Large intestine (tissue), 3 donors: ENCODE measurements around the gene ADARB2. TPM values are rescaled to one million over a fixed set of nuclear protein-coding genes. Genes with fewer than 3 reads are reported as not detected.
"Not testable (repeated sequence)": the region's sequence is repeated elsewhere in the genome, so short reads cannot be mapped to it uniquely, and the experiment has no call there.

Source experiments
- DNase-seq, 2 donors: peaks; one replicate each; pipeline versions ENCODE4 v3.0.0 to v3.0.0-alpha.2; 2013
- H3K27ac ChIP-seq: one replicate; pipeline ENCODE4 v1.5.1; 2013; ENCODE audit warnings: low read length
- H3K27me3 ChIP-seq: 2 replicates; pipeline ENCODE4 v1.6.1; 2013; ENCODE audit warnings: low read length; ENCODE audit not compliant: control insufficient read depth, insufficient read depth
- H3K36me3 ChIP-seq: 2 replicates; pipeline ENCODE4 v1.6.1; 2013; ENCODE audit warnings: low read length; ENCODE audit not compliant: control insufficient read depth, insufficient read depth
- H3K4me1 ChIP-seq: one replicate; pipeline ENCODE4 v1.6.1; 2013; ENCODE audit warnings: low read length; ENCODE audit not compliant: control insufficient read depth, insufficient read depth
- H3K4me3 ChIP-seq: one replicate; pipeline ENCODE4 v1.5.1; 2013; ENCODE audit warnings: low read length
- H3K9me3 ChIP-seq: one replicate; pipeline ENCODE4 v1.6.1; 2013; ENCODE audit warnings: mild to moderate bottlenecking, low read depth, low read length, moderate library complexity; ENCODE audit not compliant: control insufficient read depth
- WGBS: methylation state at CpG from one replicate; pipeline ENCODE4 v1.1.5; 2013; ENCODE audit warnings: low lambda C conversion rate; ENCODE audit not compliant: insufficient coverage; 5-methylcytosine and 5-hydroxymethylcytosine counted together
- polyA plus RNA-seq: library from polyadenylated mRNA; unstranded; fragments of 120-200 nt; gene quantifications from one replicate; pipeline ENCODE4 v1.2.1, GENCODE V29; 2013

ADARB2 gene
- polyA plus RNA-seq, 1 donor, result 0.52 TPM

- H3K36me3 ChIP-seq, result no peaks in the 10 kb centered on the region
- no peaks in the 10 kb centered on the region for H3K4me1 ChIP-seq
- H3K27me3 ChIP-seq, result no peaks in the 10 kb centered on the region
- no peak overlapping the region for H3K4me3 ChIP-seq
- WGBS, result 94% methylated on average over 2 of the region's 2 CpGs
- H3K27ac ChIP-seq, result no peak overlapping the region
- peaks cover 10% of the 10 kb centered on the region for H3K9me3 ChIP-seq
- DNase-seq, result no peak
Measured at GRCh38 chr10:1444826-1445225, 292.5 kb downstream of the ADARB2 start.

GRCh38 chr10:1440897-1441296 lies 296.4 kb downstream of the ADARB2 start:
- no peaks in the 10 kb centered on the region for H3K4me1 ChIP-seq
- H3K27ac ChIP-seq, result no peak overlapping the region
- no peak overlapping the region for H3K4me3 ChIP-seq
- H3K27me3 ChIP-seq, result no peaks in the 10 kb centered on the region
- H3K36me3 ChIP-seq, result no peaks in the 10 kb centered on the region
- no peak for DNase-seq
- H3K9me3 ChIP-seq, result peaks cover 10% of the 10 kb centered on the region
- no CpG with 5 or more reads among the region's 2 CpGs for WGBS

- no peaks in the 10 kb centered on the region for H3K36me3 ChIP-seq
- no peak overlapping the region for H3K27ac ChIP-seq
- no peak for DNase-seq
- H3K4me3 ChIP-seq, result no peak overlapping the region
- no peaks in the 10 kb centered on the region for H3K4me1 ChIP-seq
- H3K27me3 ChIP-seq, result no peaks in the 10 kb centered on the region
- WGBS, result no CpG with 5 or more reads among the region's 22 CpGs
- H3K9me3 ChIP-seq, result peaks cover 4% of the 10 kb centered on the region
Measured at GRCh38 chr10:1434912-1435692, 302.2 kb downstream of the ADARB2 start.

DNA sequence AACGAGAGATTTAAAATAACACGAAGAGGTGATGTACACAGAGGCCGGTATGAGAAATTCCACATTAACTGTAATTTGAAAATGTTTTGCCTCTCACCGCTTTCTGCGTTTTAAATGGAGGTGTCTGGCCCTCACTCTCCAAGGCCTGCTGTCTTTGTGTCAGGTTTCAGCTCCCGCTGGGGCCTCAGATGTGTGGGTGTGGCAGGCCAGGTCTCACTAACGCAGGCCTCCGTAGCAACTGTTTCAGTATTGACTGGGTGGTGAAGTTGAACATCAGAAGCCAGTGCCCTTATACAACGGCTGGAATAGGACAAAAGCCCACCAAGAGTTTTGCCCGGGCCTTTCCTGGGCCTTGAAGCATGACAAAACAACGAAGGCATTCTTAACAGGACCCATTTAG lies 303.1 kb downstream of the ADARB2 start:
- WGBS, result 89% methylated on average over 3 of the region's 11 CpGs
- Histone ChIP-seq H3K36me3 (no peaks in the 10 kb centered on the region), H3K27me3 (no peaks in the 10 kb centered on the region), H3K4me1 (no peaks in the 10 kb centered on the region), H3K4me3 (no peak overlapping the region), H3K27ac (no peak overlapping the region), H3K9me3 (peaks cover 4% of the 10 kb centered on the region)
- no peak for DNase-seq

- Histone ChIP-seq H3K36me3 (no peaks in the 10 kb centered on the region), H3K4me3 (no peak overlapping the region), H3K9me3 (peaks cover 4% of the 10 kb centered on the region), H3K27me3 (no peaks in the 10 kb centered on the region), H3K4me1 (no peaks in the 10 kb centered on the region), H3K27ac (no peak overlapping the region)
- 80% methylated on average over 1 of the region's 3 CpGs for WGBS
- peak in 1 of 2 donors; percentile 20 for DNase-seq
Measured at GRCh38 chr10:1432161-1432560, 305.2 kb downstream of the ADARB2 start.

DNA sequence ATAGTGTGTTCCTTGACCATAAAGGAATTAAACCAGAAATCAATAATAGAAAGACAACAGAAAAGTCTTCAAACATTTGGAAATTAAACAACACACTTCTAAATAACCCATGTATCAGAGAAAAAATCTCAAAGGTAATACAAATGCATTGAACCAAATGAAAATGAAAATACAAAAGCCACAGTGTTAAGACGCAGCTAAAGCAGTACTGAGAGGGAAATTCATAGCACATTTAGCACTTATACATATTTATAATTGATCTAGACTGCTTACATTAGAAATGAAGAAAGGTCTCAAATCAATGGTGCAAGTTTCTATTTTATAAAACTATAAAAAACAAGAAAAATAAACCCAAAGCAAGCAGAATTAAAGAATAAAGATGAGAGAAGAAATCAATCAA lies 306.1 kb downstream of the ADARB2 start:
- H3K27ac ChIP-seq, result no peak overlapping the region

DNA sequence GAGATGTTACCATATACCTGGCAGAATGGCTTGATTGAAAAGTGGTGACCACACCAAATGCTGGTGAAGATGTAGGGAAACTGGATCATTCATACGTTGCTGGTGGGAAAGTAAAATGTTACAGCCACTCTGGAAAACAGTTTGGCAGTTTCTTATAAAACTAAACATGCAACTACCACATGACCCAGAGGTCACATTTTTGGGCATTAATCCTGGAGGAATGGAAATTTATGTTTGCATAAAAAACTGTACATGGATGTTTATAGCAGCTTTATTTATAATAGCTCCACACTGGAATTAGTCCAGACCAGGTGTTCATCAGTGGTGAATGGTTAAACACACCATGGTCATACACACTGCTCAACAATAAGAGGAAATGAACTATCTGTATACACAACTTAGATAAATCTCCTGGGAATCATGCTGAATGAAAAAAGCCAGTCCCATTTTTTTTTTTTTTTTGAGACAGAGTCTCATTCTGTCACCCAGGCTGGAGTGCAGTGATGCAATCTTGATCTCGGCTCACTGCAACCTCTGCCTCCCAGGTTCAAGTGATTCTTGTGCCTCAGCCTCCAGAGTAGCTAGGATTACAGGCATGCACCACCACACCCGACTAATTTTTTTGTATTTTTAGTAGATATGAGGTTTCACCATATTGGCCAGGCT lies 309.7 kb downstream of the ADARB2 start:
- H3K27me3 ChIP-seq, H3K36me3 ChIP-seq, H3K9me3 ChIP-seq, H3K27ac ChIP-seq, H3K4me1 ChIP-seq, DNase-seq, H3K4me3 ChIP-seq: not testable (repeated sequence)
- no CpG with 5 or more reads among the region's 3 CpGs for WGBS

More for the DNA sequence above, 306.1 kb downstream of the ADARB2 start:
- Histone ChIP-seq H3K4me3 (no peak overlapping the region), H3K4me1 (no peaks in the 10 kb centered on the region), H3K9me3 (peaks cover 4% of the 10 kb centered on the region), H3K36me3 (no peaks in the 10 kb centered on the region), H3K27me3 (no peaks in the 10 kb centered on the region)
- WGBS, result 100% methylated on average over 1 of the region's 1 CpG
- DNase-seq, result no peak

- Histone ChIP-seq H3K9me3 (peaks cover 4% of the 10 kb centered on the region), H3K36me3 (no peaks in the 10 kb centered on the region), H3K27me3 (no peaks in the 10 kb centered on the region), H3K4me1 (no peaks in the 10 kb centered on the region), H3K27ac (no peak overlapping the region), H3K4me3 (no peak overlapping the region)
- DNase-seq, result no peak
- no CpG with 5 or more reads among the region's 6 CpGs for WGBS
Measured at GRCh38 chr10:1426786-1427185, 310.5 kb downstream of the ADARB2 start.

DNA sequence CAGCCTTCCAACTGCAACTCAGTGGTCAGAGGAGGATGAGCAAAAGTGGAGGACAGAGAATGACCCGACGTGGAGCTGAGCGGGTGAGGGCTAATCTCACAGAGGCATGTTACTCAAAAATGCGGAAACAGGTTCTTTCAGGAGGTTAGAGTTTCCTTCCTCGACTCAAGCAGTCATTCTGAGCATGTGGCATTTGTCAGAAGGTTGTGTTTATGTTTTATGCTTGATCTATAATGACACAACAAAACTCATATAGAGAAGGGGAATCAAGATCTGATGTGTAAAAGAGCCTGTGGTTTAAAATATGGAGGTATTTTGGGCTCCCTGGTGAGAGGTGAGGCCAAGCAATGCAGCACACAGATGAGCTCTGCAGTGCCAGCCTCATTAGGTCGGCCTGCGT lies 311.4 kb downstream of the ADARB2 start:
- Histone ChIP-seq H3K27ac (no peak overlapping the region), H3K4me1 (no peaks in the 10 kb centered on the region), H3K4me3 (no peak overlapping the region), H3K36me3 (no peaks in the 10 kb centered on the region), H3K27me3 (no peaks in the 10 kb centered on the region), H3K9me3 (no peaks in the 10 kb centered on the region)
- 80% methylated on average over 1 of the region's 7 CpGs for WGBS
- no peak for DNase-seq

DNA sequence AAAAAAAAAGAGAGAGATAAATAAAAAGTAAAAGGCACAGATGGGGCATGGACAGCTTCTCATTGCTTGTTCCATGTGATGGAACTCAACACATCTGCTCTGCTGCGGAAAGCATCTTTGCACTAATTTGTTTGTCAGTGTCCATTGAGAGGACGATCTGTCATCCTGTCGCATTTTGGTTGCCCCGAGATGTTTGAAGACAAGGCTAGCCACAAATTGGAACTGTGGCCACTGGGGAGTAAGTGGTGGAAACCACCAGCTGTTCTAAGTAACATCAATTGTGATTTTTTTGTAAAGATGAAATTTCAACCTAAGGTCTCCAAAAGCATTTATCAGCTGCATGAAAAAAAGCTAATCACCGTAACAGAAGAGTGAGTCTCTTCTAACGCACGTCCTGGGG lies 312.7 kb downstream of the ADARB2 start:
- no peak for DNase-seq
- WGBS, result no CpG with 5 or more reads among the region's 7 CpGs
- no peaks in the 10 kb centered on the region for H3K27me3 ChIP-seq

More for the DNA sequence above, 312.7 kb downstream of the ADARB2 start:
- no peaks in the 10 kb centered on the region for H3K36me3 ChIP-seq
- H3K27ac ChIP-seq, result no peak overlapping the region
- H3K4me3 ChIP-seq, result no peak overlapping the region
- H3K9me3 ChIP-seq, result no peaks in the 10 kb centered on the region
- H3K4me1 ChIP-seq, result no peaks in the 10 kb centered on the region
